K562 treated with DMSO at 1 percent for 48 hours (cell line): ENCODE data around the gene PTPMT1. TPM values are rescaled to one million over a fixed set of nuclear protein-coding genes. Genes with fewer than 3 reads are reported as not detected.

Source experiments
- total RNA-seq: library from RNA; unstranded; fragments of 300-600 nt; gene quantifications from 2 replicates; pipeline ENCODE4 v1.2.3, GENCODE V29; 2022; ENCODE audit warnings: low replicate concordance; ENCODE audit errors: extremely low read depth

Gene PTPMT1, protein sequence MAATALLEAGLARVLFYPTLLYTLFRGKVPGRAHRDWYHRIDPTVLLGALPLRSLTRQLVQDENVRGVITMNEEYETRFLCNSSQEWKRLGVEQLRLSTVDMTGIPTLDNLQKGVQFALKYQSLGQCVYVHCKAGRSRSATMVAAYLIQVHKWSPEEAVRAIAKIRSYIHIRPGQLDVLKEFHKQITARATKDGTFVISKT
- total RNA-seq: not detected in 2 replicates

DNA sequence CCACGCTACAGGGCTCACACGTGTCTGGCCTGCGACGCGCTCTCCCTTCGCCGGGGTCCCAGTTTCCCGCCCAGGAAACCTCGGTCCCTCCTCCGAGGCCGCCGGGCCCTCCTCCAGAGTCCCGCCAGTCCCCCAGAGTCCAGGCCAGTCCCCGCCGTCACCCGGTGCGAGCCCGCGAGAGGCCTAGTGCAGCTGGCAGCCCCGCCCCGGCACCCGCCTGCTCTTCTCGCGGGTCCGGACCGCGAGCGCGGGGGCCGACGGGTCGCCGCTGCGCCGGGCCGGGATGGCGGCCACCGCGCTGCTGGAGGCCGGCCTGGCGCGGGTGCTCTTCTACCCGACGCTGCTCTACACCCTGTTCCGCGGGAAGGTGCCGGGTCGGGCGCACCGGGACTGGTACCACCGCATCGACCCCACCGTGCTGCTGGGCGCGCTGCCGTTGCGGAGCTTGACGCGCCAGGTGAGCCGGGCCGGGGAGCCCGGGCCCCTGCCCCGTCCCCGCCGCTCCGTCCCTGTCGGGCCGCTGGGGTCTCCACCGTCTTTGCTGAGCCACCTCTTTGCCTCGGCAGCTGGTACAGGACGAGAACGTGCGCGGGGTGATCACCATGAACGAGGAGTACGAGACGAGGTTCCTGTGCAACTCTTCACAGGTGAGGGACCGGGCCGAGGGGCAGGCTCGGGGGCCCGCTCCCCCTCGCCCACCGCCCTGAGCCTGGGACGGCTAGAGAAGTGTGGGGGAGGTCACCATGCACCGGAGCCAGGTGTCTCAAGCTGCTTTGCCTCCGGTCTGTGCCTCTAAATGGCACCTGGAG, at the start of gene PTPMT1:
PTPMT1 (plus strand) TSS at position 260 of the 809 bp plus-strand sequence; CDS start at position 284, 24 bp downstream.

GRCh38 chr11:47552566-47553405, 12.6 kb upstream of the PTPMT1 start, which contains the start of gene CELF1:
Gene CELF1 (minus strand): TSS chr11:47553132. CDS start chr11:47499523, 53,609 bp downstream.

GRCh38 chr11:47578524-47579494, 13.4 kb downstream of the PTPMT1 start, which contains the start of the genes KBTBD4 and NDUFS3:
Gene KBTBD4 (minus strand): TSS chr11:47578970. CDS start chr11:47578951, 19 bp downstream.
Gene NDUFS3 (plus strand): TSS chr11:47579074. CDS start chr11:47579092, 18 bp downstream.

GRCh38 chr11:47586098-47586855, 20.9 kb downstream of the PTPMT1 start, which contains the start of gene FAM180B:
Gene FAM180B (plus strand): TSS chr11:47586678. CDS start chr11:47586769, 91 bp downstream.

DNA sequence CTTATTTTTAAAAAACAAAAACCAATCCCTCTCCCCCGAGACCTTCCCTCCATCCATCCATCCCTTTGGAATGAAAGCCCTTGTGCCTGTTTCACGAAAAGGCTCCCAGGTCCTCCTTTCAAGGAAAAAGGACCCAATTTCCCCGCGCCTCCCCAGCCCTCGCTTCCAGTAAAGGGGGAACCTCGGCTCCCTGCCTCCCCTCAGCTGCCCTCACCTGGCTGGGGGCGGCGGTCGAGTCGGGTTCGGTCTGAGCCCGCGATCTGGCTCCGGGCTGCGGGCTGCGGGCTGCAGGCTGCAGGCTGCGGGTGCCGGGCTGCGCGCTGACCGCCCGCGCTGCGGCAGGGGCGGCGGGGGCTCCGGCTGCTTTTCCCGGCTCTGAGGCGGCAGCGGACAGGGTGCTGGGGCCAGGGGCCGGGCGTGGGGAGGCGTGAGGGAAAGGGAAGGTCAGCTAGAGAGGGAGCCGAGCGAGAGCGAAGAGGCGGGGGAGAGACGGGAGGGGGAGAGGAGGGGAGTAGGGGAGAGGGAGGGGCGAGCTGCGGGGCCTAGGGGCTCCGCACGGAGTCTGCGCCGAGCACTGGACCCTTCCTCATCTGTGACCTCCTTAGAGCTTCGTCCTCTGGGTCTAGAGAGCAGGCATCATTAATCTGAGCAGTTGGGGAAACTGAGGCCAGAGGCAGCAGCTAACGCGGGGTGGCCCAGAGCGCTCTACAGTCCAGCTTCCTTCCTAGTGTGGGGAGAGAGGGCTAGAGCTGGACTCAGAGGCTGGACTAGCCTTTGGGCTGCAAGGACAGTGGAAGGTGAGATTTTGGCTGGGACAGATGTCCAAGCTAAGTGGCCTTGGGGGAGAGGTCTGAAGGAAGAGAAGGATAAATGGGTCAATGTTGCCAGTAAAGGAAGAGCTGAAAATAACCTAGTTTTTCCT, 28.8 kb downstream of the PTPMT1 start, which contains the start of gene C1QTNF4:
C1QTNF4 (minus strand) TSS at position 478 of the 922 bp plus-strand sequence. CDS start 3,601 bp downstream, outside the sequence.

Other genes with a start within 250 kb of the PTPMT1 start
- gene MYBPC3, start 212.9 kb upstream of the PTPMT1 start, total RNA-seq: not detected in 2 replicates
- gene SPI1, start 187.1 kb upstream of the PTPMT1 start, total RNA-seq: not detected in 2 replicates
- gene SLC39A13, start 157.0 kb upstream of the PTPMT1 start, total RNA-seq: not detected in 2 replicates
- gene PSMC3, start 139.2 kb upstream of the PTPMT1 start, total RNA-seq: not detected in 2 replicates
- gene RAPSN, start 116.5 kb upstream of the PTPMT1 start, total RNA-seq: not detected in 2 replicates
- not detected in 2 replicates for gene CELF1, start 12.5 kb upstream of the PTPMT1 start, total RNA-seq
- not detected in 2 replicates for gene KBTBD4, start 13.4 kb downstream of the PTPMT1 start, total RNA-seq
- gene NDUFS3, start 13.5 kb downstream of the PTPMT1 start, total RNA-seq: not detected in 2 replicates
- not detected in 2 replicates for gene FAM180B, start 21.1 kb downstream of the PTPMT1 start, total RNA-seq
- gene C1QTNF4, start 28.8 kb downstream of the PTPMT1 start, total RNA-seq: not detected in 2 replicates
- gene MTCH2, start 77.0 kb downstream of the PTPMT1 start, total RNA-seq: not detected in 2 replicates
- gene AGBL2, start 149.8 kb downstream of the PTPMT1 start, total RNA-seq: not detected in 2 replicates
- gene FNBP4, start 201.7 kb downstream of the PTPMT1 start, total RNA-seq: not detected in 2 replicates